DOHH2 (cell line): Measurements from ENCODE around the gene TOMM70.

Experiments
- EZH2phosphoT487 ChIP-seq: fragments of 200-600 bp; sonication (generic); IDR thresholded peaks from 2 replicates; pipeline ENCODE4 v1.6.1; 2017; ENCODE audit warnings: borderline replicate concordance, mild to moderate bottlenecking, antibody characterized with exemption, low read length, moderate library complexity, mixed read lengths
- TF ChIP-seq, protein P1 (sequence below): fragments of 200-600 bp; sonication (generic); IDR thresholded peaks from one replicate; pipeline ENCODE4 v1.5.1; 2014; ENCODE audit warnings: antibody characterized with exemption, mild to moderate bottlenecking, low read depth, low read length; ENCODE audit not compliant: poor library complexity, severe bottlenecking

DNA sequence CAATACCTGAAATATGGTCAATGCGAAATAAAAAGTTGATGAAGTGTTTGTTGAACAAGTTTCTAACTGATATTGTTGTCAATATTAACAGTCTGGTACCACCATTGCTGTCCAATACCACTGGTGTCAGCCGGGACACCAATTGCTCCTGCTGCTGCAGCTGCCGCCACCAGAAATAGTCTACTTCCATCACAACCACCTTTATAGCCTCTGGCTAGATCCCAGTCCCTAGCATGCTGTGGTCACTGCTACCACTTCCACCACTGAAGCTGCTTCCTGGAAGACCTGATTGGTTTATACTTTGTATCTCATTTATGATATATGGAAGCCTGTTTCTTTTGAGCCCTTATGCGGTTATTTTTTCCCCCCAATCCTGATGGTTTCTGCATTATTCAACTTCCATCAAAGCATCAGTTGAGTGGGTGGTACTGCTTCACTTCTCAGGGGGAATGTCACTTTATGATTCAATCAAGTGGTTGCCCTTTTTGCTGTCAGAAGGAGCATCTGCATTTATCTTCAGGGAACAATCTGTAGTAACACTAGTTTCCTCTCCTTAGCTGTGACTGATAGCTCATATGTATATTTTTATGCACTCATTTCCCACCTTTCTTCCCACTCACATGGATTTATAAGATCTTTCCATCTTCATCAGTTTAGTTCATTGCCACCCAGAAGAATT lies 12.2 kb upstream of the TOMM70 start:
- TF ChIP-seq, protein P1, sequence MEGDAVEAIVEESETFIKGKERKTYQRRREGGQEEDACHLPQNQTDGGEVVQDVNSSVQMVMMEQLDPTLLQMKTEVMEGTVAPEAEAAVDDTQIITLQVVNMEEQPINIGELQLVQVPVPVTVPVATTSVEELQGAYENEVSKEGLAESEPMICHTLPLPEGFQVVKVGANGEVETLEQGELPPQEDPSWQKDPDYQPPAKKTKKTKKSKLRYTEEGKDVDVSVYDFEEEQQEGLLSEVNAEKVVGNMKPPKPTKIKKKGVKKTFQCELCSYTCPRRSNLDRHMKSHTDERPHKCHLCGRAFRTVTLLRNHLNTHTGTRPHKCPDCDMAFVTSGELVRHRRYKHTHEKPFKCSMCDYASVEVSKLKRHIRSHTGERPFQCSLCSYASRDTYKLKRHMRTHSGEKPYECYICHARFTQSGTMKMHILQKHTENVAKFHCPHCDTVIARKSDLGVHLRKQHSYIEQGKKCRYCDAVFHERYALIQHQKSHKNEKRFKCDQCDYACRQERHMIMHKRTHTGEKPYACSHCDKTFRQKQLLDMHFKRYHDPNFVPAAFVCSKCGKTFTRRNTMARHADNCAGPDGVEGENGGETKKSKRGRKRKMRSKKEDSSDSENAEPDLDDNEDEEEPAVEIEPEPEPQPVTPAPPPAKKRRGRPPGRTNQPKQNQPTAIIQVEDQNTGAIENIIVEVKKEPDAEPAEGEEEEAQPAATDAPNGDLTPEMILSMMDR: no peak
- no peak for TF ChIP-seq EZH2phosphoT487
